Calu3 (cell line): ENCODE results near the gene MATN3. TPM values are rescaled to one million over a fixed set of nuclear protein-coding genes. Genes with fewer than 3 reads are reported as not detected.
A peak's percentile ranks its signal among the peaks of the same experiment; 100 is the strongest.

Experiments
- BruUV-seq: library from RNA; stranded (reverse); fragments of 400-500 nt; replicated peaks from 2 replicates; lab custom pipeline; 2021; lab: Mats Ljungman, UMichigan
- CTCF ChIA-PET: fragments of 300-600 bp; sonication (Branson Sonifier 250); formaldehyde crosslinking; loops from one replicate; lab custom pipeline; 2022; ENCODE audit warnings: antibody characterized with exemption; lab: Charles Lee
- DNase-seq: peaks from one replicate; pipeline ENCODE4 v3.0.0; 2022
- H3K27ac Mint-ChIP-seq: one replicate; pipeline ENCODE4 v1.8.0; 2022; ENCODE audit warnings: mixed read lengths; ENCODE audit not compliant: unreplicated experiment
- H3K27me3 Mint-ChIP-seq: one replicate; pipeline ENCODE4 v1.8.0; 2022; ENCODE audit warnings: mixed read lengths; ENCODE audit not compliant: unreplicated experiment
- H3K36me3 Mint-ChIP-seq: one replicate; pipeline ENCODE4 v1.8.0; 2022; ENCODE audit warnings: mild to moderate bottlenecking, moderate library complexity, mixed read lengths; ENCODE audit not compliant: insufficient read depth, unreplicated experiment
- H3K4me1 Mint-ChIP-seq: one replicate; pipeline ENCODE4 v1.8.0; 2022; ENCODE audit warnings: mild to moderate bottlenecking, low read depth, mixed read lengths; ENCODE audit not compliant: unreplicated experiment
- H3K4me3 Mint-ChIP-seq: one replicate; pipeline ENCODE4 v1.8.0; 2022; ENCODE audit warnings: mild to moderate bottlenecking, low read depth, moderate library complexity, mixed read lengths; ENCODE audit not compliant: unreplicated experiment
- H3K9me3 Mint-ChIP-seq: one replicate; pipeline ENCODE4 v1.8.0; 2022; ENCODE audit warnings: low read depth, mixed read lengths; ENCODE audit not compliant: unreplicated experiment
- intact Hi-C: fragments of 100-400 bp; cut with micrococcal nuclease; formaldehyde crosslinking; loops from one replicate; pipeline ENCODE4 v1.10.0; 2022; ENCODE audit not compliant: unreplicated experiment
- total RNA-seq: library from RNA; stranded (reverse); gene quantifications from 2 replicates; pipeline ENCODE4 v1.2.3, GENCODE V29; 2022
- TF ChIP-seq, protein P1 (sequence below): fragments of 200-600 bp; IDR thresholded peaks from one replicate; pipeline ENCODE4 v1.8.0; 2022; ENCODE audit warnings: antibody characterized with exemption; ENCODE audit not compliant: unreplicated experiment

Gene MATN3
- total RNA-seq, 1 experiment from 2014 or later: 3.4 TPM

DNA sequence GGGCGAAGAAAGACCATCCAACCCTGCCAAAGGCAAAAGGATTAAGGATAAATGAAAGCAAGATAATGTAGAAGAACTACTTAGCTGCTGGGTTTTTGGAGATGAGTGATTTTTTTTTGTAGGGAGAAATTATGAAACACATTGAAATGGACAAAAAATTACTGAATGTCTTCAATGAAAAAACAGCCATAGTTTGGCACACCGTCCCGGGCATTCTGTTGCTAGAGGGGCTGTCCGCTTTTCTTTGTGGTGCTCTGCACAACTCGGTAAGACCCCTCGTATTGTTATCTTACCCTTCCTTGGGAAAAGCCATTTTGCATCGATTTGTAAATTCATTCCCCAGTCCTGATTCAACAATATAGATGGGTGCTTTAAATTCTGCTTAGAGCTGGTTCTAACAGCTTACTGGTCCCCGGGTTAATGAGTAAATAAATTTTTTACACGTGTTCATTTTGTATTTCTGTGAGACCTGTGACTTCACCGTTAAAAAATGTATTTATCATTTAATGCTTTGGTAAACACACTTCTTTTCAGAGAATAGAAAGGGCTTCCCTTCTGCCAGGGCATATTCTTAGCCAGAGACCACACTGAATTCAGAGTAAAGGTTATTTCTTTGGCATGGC is 39.9 kb upstream of the MATN3 start:
- peaks cover 38% of the 10 kb centered on the region for H3K4me1 Mint-ChIP-seq
- peaks cover 3% of the 10 kb centered on the region for H3K27me3 Mint-ChIP-seq
- TSS peak; percentile 98 for BruUV-seq
- intact Hi-C loops: no loop called here
- CTCF ChIA-PET: interaction anchor here (0.7 to 2.0 kb wide), 5 partner anchors 9 to 180 kb away, joined by 3 to 11 read pairs (median 5); no protein-coding TSS in a partner anchor
- no peaks in the 10 kb centered on the region for H3K9me3 Mint-ChIP-seq
- no peak for DNase-seq
- no peaks in the 10 kb centered on the region for H3K36me3 Mint-ChIP-seq
- TF ChIP-seq, protein P1, sequence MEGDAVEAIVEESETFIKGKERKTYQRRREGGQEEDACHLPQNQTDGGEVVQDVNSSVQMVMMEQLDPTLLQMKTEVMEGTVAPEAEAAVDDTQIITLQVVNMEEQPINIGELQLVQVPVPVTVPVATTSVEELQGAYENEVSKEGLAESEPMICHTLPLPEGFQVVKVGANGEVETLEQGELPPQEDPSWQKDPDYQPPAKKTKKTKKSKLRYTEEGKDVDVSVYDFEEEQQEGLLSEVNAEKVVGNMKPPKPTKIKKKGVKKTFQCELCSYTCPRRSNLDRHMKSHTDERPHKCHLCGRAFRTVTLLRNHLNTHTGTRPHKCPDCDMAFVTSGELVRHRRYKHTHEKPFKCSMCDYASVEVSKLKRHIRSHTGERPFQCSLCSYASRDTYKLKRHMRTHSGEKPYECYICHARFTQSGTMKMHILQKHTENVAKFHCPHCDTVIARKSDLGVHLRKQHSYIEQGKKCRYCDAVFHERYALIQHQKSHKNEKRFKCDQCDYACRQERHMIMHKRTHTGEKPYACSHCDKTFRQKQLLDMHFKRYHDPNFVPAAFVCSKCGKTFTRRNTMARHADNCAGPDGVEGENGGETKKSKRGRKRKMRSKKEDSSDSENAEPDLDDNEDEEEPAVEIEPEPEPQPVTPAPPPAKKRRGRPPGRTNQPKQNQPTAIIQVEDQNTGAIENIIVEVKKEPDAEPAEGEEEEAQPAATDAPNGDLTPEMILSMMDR: no peak
- H3K4me3 Mint-ChIP-seq: no peak overlapping the region
- no peak overlapping the region for H3K27ac Mint-ChIP-seq

DNA sequence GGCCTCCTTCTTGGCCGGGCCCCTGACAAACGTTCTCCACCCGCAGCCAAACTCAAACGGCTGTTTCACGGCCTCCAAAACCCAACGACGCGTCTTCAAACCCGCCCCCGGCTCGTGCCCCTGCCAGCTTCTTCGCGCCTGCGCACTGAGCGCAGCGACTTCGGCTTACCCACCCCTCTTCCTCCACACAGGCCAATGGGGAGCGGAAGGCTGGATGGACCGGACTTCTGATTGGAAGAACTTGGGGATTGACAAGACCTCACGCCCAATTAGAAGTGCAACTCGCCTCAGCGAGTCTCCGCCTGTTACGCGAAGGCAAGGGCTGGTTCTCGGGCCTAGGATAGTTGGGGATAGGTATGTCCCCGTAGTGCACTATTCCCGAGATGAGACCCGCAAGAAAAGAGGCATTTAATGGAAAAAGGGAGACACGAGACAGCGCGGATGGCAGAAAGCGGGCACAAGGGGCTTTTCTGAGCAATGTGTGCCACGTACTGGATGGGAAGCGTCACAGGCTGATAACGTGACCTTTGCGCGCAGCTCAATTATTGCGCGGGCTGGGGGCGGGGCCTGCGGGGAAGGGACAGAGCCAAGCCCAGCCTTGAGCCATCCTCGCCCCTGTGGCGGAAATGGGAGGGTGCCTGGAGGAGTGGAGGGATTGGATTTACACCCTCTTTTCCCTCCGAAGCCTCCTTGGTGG is 39.2 kb upstream of the MATN3 start, which contains the start of gene LAPTM4A:
LAPTM4A (minus strand) TSS at position 97 of the 697 bp plus-strand sequence. CDS start 108 bp downstream, outside the sequence.
- intact Hi-C loops: no loop called here
- CTCF ChIA-PET: interaction anchor here (0.6 to 2.0 kb wide), 6 partner anchors 10 to 181 kb away, joined by 3 to 11 read pairs (median 5); no protein-coding TSS in a partner anchor
- H3K4me1 Mint-ChIP-seq: peaks cover 39% of the 10 kb centered on the region
- DNase-seq: peak; percentile 96
- H3K36me3 Mint-ChIP-seq: no peaks in the 10 kb centered on the region
- TF ChIP-seq, protein P1: no peak
- no peak within 1 kb of the TSS for H3K27ac Mint-ChIP-seq
- H3K27me3 Mint-ChIP-seq: no peaks in the 10 kb centered on the region
- no peaks in the 10 kb centered on the region for H3K9me3 Mint-ChIP-seq
- BruUV-seq: no TSS peak
- H3K4me3 Mint-ChIP-seq: no peak within 1 kb of the TSS

DNA sequence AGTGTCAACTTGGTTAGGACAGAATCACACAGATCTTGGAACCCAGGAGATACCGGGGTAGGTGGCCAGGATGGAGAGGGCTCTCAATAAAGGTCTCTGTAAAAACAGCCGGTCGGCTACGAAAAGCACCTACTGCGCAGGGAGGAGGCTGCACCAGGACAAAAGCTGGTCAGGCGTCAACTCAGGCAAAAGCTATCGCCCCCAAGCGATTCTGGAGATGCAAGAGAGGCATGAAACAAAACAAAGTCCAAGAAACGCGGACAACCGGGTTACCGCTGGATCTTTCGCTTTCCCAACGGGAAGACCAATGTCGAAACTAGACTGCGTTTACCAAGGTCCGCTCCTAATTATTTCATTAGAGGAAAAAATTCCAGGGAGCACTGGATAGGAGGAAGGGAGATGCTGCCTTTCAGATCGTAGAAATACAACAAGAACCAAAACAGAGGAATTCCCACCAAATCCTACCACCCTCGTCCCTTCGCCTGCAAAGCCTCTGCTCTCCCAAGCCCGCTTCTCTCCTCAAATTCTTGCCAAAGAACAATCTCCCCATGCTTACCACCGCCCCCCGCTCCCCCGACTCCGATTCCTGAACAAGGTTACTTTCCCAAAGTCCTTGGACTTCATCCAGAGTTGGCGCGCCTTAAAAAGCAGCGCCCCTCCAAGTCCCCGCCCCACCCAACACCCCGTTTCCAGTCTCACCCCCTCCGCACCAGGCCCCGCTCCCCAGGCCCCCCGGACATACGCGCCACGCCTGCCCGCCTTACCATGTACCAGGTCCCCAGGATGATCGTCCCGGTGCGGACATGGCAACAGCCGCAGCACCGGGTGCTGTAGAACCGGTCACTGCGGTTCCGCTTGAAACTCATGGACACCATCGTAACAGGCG is 38.4 kb upstream of the MATN3 start:
- no peak overlapping the region for H3K27ac Mint-ChIP-seq
- peak; percentile 46 for DNase-seq
- no peaks in the 10 kb centered on the region for H3K9me3 Mint-ChIP-seq
- H3K36me3 Mint-ChIP-seq: no peaks in the 10 kb centered on the region
- no peaks in the 10 kb centered on the region for H3K27me3 Mint-ChIP-seq
- no TSS peak for BruUV-seq
- no peak overlapping the region for H3K4me3 Mint-ChIP-seq
- TF ChIP-seq, protein P1: no peak
- H3K4me1 Mint-ChIP-seq: peaks cover 39% of the 10 kb centered on the region
- CTCF ChIA-PET: interaction anchor here (0.6 to 2.0 kb wide), 4 partner anchors 15 to 1506 kb away, joined by 3 to 11 read pairs (median 4); no protein-coding TSS in a partner anchor
- intact Hi-C loops: loop anchor here (1.0 kb wide), 1 partner anchor 42 kb away; no protein-coding TSS in a partner anchor
